ENCODE data around the gene UBAC1.
"Not testable (repeated sequence)": the region's sequence is repeated elsewhere in the genome, so short reads cannot be mapped to it uniquely, and the experiment has no call there.

The UBAC1 gene

DNA sequence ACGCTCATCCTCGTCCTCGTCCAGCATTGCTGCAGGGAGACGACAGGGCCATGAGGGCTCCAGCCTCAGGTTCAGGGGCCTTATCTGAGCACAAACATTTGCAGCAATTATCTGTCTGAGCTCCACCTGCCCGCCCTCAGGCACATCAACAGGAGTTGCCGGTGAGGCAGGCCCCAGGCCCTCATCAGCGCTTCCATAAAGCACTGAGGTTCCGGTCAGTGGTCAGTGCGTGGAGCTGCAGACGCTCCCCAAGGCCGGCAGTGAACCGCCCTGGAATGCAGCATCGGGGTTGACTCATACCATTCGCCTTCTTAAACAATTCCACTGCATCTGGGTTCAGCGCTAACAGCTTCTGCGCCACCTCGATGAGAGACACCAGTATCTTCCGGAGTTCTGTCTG is 15.2 kb downstream of the UBAC1 start:
- no peak for TF ChIP-seq ARNTL (CRISPR knock-in tag; IDR thresholded peaks at IDR 0.05; ENCODE audit: borderline replicate concordance, low read depth)
- TF ChIP-seq PPARA (CRISPR knock-in tag; IDR thresholded peaks at IDR 0.05; ENCODE audit: borderline replicate concordance), result no peak
- no peak for TF ChIP-seq GLIS3 (CRISPR knock-in tag; IDR thresholded peaks at IDR 0.05)
- TF ChIP-seq TCF4 (CRISPR knock-in tag; IDR thresholded peaks at IDR 0.05; ENCODE audit: borderline replicate concordance), result no peak
- TF ChIP-seq CREB5 (CRISPR knock-in tag; IDR thresholded peaks at IDR 0.05; ENCODE audit: low read depth), result no peak
- no peak for TF ChIP-seq ZNF70 (CRISPR knock-in tag; IDR thresholded peaks at IDR 0.05)
- TF ChIP-seq, protein P1, sequence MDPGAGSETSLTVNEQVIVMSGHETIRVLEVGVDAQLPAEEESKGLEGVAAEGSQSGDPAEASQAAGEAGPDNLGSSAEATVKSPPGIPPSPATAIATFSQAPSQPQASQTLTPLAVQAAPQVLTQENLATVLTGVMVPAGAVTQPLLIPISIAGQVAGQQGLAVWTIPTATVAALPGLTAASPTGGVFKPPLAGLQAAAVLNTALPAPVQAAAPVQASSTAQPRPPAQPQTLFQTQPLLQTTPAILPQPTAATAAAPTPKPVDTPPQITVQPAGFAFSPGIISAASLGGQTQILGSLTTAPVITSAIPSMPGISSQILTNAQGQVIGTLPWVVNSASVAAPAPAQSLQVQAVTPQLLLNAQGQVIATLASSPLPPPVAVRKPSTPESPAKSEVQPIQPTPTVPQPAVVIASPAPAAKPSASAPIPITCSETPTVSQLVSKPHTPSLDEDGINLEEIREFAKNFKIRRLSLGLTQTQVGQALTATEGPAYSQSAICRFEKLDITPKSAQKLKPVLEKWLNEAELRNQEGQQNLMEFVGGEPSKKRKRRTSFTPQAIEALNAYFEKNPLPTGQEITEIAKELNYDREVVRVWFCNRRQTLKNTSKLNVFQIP (CRISPR knock-in tag; IDR thresholded peaks at IDR 0.05; ENCODE audit: borderline replicate concordance, low read depth), result no peak
- TF ChIP-seq ISL1 (CRISPR knock-in tag; IDR thresholded peaks at IDR 0.05), result no peak
- TF ChIP-seq ZNF565 (CRISPR knock-in tag; conservative IDR thresholded peaks at IDR 0.05; ENCODE audit: low read depth), result no peak
- TF ChIP-seq RARB (CRISPR knock-in tag; IDR thresholded peaks at IDR 0.05), result no peak
- no peak for TF ChIP-seq ZC3H10 (CRISPR knock-in tag; IDR thresholded peaks at IDR 0.05)
- no peak for ATAC-seq

GRCh38 chr9:135944444-135945252 is 16.5 kb downstream of the UBAC1 start:
- no peak for ATAC-seq
- TF ChIP-seq ZFP30 (CRISPR knock-in tag; IDR thresholded peaks at IDR 0.05), result no peak

DNA sequence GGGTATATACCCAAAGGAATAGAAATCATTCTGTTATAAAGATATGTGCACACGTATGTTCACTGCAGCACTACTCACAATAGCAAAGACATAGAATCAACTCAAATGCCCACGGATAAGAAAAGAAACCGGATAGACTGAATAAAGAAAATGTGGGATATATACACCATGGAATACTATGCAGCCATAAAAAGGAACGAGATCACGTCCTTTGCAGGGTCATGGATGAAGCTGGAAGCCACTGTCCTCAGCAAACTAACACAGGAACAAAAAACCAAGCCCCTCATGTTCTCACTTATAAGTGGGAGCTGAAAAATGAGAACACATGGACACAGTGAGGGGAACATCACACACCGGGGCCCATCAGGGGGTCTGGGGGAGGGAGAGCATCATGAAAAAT is 17.6 kb downstream of the UBAC1 start:
- not testable (repeated sequence) for ATAC-seq

GRCh38 chr9:135941288-135941995 is 19.7 kb downstream of the UBAC1 start:
- TF ChIP-seq PATZ1 (CRISPR knock-in tag; IDR thresholded peaks at IDR 0.05; ENCODE audit: borderline replicate concordance), result no peak
- no peak for TF ChIP-seq ZNF70 (CRISPR knock-in tag; IDR thresholded peaks at IDR 0.05)
- TF ChIP-seq ZNF565 (CRISPR knock-in tag; conservative IDR thresholded peaks at IDR 0.05; ENCODE audit: low read depth), result no peak
- TF ChIP-seq ZFP30 (CRISPR knock-in tag; IDR thresholded peaks at IDR 0.05), result no peak
- no peak for TF ChIP-seq BACH2 (CRISPR knock-in tag; IDR thresholded peaks at IDR 0.05; ENCODE audit: borderline replicate concordance)
- no peak for TF ChIP-seq ZNF8 (CRISPR knock-in tag; IDR thresholded peaks at IDR 0.05)
- no peak for TF ChIP-seq ARNTL (CRISPR knock-in tag; IDR thresholded peaks at IDR 0.05; ENCODE audit: borderline replicate concordance, low read depth)
- TF ChIP-seq, protein P2, sequence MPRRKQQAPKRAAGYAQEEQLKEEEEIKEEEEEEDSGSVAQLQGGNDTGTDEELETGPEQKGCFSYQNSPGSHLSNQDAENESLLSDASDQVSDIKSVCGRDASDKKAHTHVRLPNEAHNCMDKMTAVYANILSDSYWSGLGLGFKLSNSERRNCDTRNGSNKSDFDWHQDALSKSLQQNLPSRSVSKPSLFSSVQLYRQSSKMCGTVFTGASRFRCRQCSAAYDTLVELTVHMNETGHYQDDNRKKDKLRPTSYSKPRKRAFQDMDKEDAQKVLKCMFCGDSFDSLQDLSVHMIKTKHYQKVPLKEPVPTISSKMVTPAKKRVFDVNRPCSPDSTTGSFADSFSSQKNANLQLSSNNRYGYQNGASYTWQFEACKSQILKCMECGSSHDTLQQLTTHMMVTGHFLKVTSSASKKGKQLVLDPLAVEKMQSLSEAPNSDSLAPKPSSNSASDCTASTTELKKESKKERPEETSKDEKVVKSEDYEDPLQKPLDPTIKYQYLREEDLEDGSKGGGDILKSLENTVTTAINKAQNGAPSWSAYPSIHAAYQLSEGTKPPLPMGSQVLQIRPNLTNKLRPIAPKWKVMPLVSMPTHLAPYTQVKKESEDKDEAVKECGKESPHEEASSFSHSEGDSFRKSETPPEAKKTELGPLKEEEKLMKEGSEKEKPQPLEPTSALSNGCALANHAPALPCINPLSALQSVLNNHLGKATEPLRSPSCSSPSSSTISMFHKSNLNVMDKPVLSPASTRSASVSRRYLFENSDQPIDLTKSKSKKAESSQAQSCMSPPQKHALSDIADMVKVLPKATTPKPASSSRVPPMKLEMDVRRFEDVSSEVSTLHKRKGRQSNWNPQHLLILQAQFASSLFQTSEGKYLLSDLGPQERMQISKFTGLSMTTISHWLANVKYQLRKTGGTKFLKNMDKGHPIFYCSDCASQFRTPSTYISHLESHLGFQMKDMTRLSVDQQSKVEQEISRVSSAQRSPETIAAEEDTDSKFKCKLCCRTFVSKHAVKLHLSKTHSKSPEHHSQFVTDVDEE (CRISPR knock-in tag; IDR thresholded peaks at IDR 0.05), result no peak
- TF ChIP-seq, protein P3, sequence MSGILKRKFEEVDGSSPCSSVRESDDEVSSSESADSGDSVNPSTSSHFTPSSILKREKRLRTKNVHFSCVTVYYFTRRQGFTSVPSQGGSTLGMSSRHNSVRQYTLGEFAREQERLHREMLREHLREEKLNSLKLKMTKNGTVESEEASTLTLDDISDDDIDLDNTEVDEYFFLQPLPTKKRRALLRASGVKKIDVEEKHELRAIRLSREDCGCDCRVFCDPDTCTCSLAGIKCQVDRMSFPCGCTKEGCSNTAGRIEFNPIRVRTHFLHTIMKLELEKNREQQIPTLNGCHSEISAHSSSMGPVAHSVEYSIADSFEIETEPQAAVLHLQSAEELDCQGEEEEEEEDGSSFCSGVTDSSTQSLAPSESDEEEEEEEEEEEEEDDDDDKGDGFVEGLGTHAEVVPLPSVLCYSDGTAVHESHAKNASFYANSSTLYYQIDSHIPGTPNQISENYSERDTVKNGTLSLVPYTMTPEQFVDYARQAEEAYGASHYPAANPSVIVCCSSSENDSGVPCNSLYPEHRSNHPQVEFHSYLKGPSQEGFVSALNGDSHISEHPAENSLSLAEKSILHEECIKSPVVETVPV (CRISPR knock-in tag; IDR thresholded peaks at IDR 0.05), result no peak
- TF ChIP-seq PPARA (CRISPR knock-in tag; IDR thresholded peaks at IDR 0.05; ENCODE audit: borderline replicate concordance), result no peak
- ATAC-seq, result no peak

Data from SK-N-SH treated with all-trans-retinoic acid at 6 μM for 48 hours (cell line).